Activated naive CD4-positive, alpha-beta T cell treated with anti-CD3 and anti-CD28 coated beads, Interleukin-2, amount 50 U/mL, for 24 hours (primary cell): Measurements from ENCODE around the gene MS4A4E.
"Not testable (repeated sequence)": the region's sequence is repeated elsewhere in the genome, so short reads cannot be mapped to it uniquely, and the experiment has no call there.

Source experiments
- H3K27ac Mint-ChIP-seq: one replicate; pipeline ENCODE4 v1.8.0; 2021; ENCODE audit warnings: mild to moderate bottlenecking, mixed read lengths
- H3K27me3 Mint-ChIP-seq: one replicate; pipeline ENCODE4 v1.8.0; 2021; ENCODE audit warnings: mixed read lengths
- H3K36me3 Mint-ChIP-seq: one replicate; pipeline ENCODE4 v1.8.0; 2021; ENCODE audit warnings: mixed read lengths
- H3K4me1 Mint-ChIP-seq: one replicate; pipeline ENCODE4 v1.8.0; 2021; ENCODE audit warnings: mixed read lengths
- H3K4me3 Mint-ChIP-seq: one replicate; pipeline ENCODE4 v1.8.0; 2021; ENCODE audit warnings: mild to moderate bottlenecking, mixed read lengths
- H3K9me3 Mint-ChIP-seq: one replicate; pipeline ENCODE4 v1.8.0; 2021; ENCODE audit warnings: mixed read lengths

The MS4A4E gene

GRCh38 chr11:60242740-60243239 lies at the start of gene MS4A4E:
MS4A4E (minus strand) TSS chr11:60243137; CDS start chr11:60230055, 13,082 bp downstream.
- H3K4me1 Mint-ChIP-seq: no peaks in the 10 kb centered on the region
- no peak within 1 kb of the TSS for H3K4me3 Mint-ChIP-seq
- H3K27me3 Mint-ChIP-seq: peaks cover 12% of the 10 kb centered on the region
- H3K36me3 Mint-ChIP-seq: no peaks in the 10 kb centered on the region
- H3K9me3 Mint-ChIP-seq: no peaks in the 10 kb centered on the region
- no peak within 1 kb of the TSS for H3K27ac Mint-ChIP-seq

- no peak overlapping the region for H3K4me3 Mint-ChIP-seq
- H3K4me1 Mint-ChIP-seq: no peaks in the 10 kb centered on the region
- peaks cover 8% of the 10 kb centered on the region for H3K27me3 Mint-ChIP-seq
- H3K27ac Mint-ChIP-seq: no peak overlapping the region
- H3K9me3 Mint-ChIP-seq: peaks cover 14% of the 10 kb centered on the region
- no peaks in the 10 kb centered on the region for H3K36me3 Mint-ChIP-seq
Observed at GRCh38 chr11:60292145-60292544, 49.2 kb upstream of the MS4A4E start.

DNA sequence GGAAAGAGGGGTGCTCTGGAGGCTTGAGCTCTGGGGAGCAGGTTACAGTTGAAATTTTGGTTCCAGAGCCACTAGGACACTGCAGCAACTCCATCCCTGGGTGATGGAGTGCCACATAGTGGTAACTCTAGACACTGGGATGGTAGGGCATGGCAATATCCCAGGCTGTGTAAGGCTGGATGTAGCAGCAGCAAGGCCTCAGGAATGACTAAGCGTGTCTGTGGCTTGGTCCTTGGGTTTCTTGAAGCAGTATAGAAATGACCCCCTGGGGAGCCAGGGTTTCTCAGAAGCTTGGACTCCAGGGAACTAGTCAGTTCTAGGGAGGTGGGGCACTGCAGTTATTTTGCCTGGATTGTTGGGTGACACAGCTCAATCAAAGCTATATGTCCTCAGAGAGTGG lies 45.6 kb upstream of the MS4A4E start:
- H3K4me3 Mint-ChIP-seq: no peak overlapping the region
- H3K27ac Mint-ChIP-seq: no peak overlapping the region
- peaks cover 2% of the 10 kb centered on the region for H3K27me3 Mint-ChIP-seq
- H3K9me3 Mint-ChIP-seq: peaks cover 8% of the 10 kb centered on the region
- no peaks in the 10 kb centered on the region for H3K4me1 Mint-ChIP-seq
- H3K36me3 Mint-ChIP-seq: no peaks in the 10 kb centered on the region

- H3K36me3 Mint-ChIP-seq, H3K27me3 Mint-ChIP-seq, H3K27ac Mint-ChIP-seq, H3K9me3 Mint-ChIP-seq, H3K4me1 Mint-ChIP-seq, H3K4me3 Mint-ChIP-seq: not testable (repeated sequence)
Observed at GRCh38 chr11:60285411-60286126, 42.6 kb upstream of the MS4A4E start.

DNA sequence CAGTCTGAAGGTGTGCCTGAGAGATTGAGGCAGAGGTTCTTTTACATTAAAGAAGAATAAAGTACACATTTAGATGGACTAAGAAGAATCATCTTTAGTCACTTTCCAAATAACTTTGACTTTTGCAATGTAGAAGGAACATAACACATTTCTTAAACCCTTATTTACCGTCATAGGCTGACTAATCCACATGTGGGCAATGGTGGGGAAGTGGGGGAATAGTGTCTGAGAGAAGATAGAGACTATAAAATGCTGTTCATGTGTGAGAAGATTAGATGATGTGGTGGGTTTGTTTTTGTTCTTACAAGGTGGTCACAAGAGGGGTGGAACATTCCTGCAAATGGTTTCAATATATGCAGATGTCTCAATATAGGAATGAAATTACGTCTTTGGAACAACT lies 39.3 kb upstream of the MS4A4E start:
- no peak overlapping the region for H3K27ac Mint-ChIP-seq
- H3K36me3 Mint-ChIP-seq: no peaks in the 10 kb centered on the region
- H3K27me3 Mint-ChIP-seq: peaks cover 11% of the 10 kb centered on the region
- H3K4me1 Mint-ChIP-seq: no peaks in the 10 kb centered on the region
- no peak overlapping the region for H3K4me3 Mint-ChIP-seq
- no peaks in the 10 kb centered on the region for H3K9me3 Mint-ChIP-seq

DNA sequence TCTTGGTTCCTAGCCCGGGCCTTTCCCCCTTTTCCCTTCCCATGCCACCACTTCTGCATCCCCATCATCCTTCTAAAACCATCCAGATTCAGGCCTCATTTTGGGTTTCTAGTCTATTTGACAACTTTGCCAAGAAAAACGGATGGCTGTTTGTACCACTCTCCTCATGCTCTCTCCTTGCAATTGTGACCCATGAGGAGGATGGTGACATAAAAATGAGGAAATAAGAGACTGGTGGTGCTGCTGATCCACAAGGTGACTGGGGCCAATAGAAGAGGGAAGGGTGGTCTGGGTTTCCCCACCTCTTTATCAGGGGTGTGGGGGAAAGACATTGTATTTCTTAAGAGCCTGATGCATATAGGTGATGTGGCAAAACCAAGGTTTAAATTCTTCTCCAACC lies 38.5 kb upstream of the MS4A4E start:
- H3K4me3 Mint-ChIP-seq: no peak overlapping the region
- no peaks in the 10 kb centered on the region for H3K4me1 Mint-ChIP-seq
- H3K36me3 Mint-ChIP-seq: no peaks in the 10 kb centered on the region
- H3K27ac Mint-ChIP-seq: no peak overlapping the region
- H3K9me3 Mint-ChIP-seq: no peaks in the 10 kb centered on the region
- peaks cover 12% of the 10 kb centered on the region for H3K27me3 Mint-ChIP-seq

DNA sequence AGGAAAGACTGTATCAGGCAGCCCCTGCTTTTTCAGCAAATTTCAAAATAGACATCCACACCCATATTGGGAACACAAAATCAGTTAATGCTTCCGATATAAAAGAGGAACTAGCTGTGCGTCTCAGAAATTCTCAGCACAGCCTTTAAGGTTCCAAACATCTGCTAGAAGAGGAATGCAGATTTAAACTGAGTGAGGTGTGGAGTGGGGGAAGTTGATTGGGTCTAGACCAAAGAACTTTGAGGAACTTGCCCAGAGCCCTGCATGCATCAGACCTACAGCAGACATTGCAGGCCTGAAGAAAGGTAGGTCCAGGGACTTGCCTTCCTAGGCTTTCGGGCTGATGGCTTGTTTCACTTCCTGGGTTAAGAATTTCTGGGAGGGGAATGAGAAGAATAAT lies 37.5 kb upstream of the MS4A4E start, which contains the start of gene MS4A4A:
MS4A4A (plus strand) TSS at position 255 of the 400 bp plus-strand sequence; CDS start at position 265, 10 bp downstream.
- Mint-ChIP-seq H3K27ac (no peak within 1 kb of the TSS), H3K36me3 (no peaks in the 10 kb centered on the region), H3K4me1 (no peaks in the 10 kb centered on the region), H3K9me3 (no peaks in the 10 kb centered on the region), H3K4me3 (no peak within 1 kb of the TSS), H3K27me3 (peaks cover 12% of the 10 kb centered on the region)

DNA sequence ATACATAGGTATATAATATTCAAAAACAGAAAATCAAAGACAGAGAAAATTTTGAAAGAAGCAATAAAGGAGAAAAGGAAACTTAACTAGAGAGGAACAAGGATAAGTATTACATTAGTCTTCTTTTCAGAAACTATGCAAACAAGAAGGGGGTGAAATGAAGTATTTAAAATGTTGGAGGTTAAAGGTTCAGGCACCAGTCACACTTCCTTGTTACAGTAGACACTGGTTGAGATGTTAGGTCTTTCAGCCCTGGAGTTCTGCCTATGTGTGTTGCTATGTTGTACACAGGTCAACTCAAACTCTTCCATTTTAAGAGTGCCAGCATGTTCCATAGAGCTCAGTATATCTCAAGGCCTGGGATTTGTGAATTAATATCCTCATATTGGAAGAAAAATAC lies 31.5 kb upstream of the MS4A4E start:
- H3K4me3 Mint-ChIP-seq: no peak overlapping the region
- peaks cover 6% of the 10 kb centered on the region for H3K9me3 Mint-ChIP-seq
- no peaks in the 10 kb centered on the region for H3K4me1 Mint-ChIP-seq
- no peaks in the 10 kb centered on the region for H3K36me3 Mint-ChIP-seq
- H3K27me3 Mint-ChIP-seq: peaks cover 18% of the 10 kb centered on the region
- no peak overlapping the region for H3K27ac Mint-ChIP-seq

GRCh38 chr11:60265373-60266214 lies 22.7 kb upstream of the MS4A4E start:
- Mint-ChIP-seq H3K4me1 (no peaks in the 10 kb centered on the region), H3K27me3 (peaks cover 2% of the 10 kb centered on the region), H3K9me3 (peaks cover 5% of the 10 kb centered on the region), H3K4me3 (no peak overlapping the region), H3K36me3 (no peaks in the 10 kb centered on the region), H3K27ac (no peak overlapping the region)

DNA sequence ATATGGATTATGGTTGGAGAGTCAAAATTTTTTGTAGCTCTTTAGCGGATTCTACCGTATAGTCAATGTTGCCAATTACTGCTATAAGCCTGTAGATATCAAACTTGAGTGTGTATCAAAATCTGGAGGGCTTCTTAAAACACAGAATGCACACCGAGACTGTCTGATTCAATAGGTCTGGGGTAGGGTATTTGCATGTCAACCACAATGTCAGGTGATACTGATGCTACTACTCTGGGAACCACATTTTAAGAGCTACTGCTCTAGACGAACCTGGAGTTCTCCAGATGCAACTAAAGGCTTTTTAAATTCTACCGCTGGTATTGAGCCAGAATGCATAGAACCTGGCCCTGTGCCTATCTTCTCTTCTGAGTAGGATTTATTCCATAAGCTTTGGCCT lies 21.7 kb upstream of the MS4A4E start:
- peaks cover 5% of the 10 kb centered on the region for H3K27me3 Mint-ChIP-seq
- H3K9me3 Mint-ChIP-seq: peaks cover 5% of the 10 kb centered on the region
- no peaks in the 10 kb centered on the region for H3K4me1 Mint-ChIP-seq
- H3K4me3 Mint-ChIP-seq: no peak overlapping the region
- no peak overlapping the region for H3K27ac Mint-ChIP-seq
- H3K36me3 Mint-ChIP-seq: no peaks in the 10 kb centered on the region

DNA sequence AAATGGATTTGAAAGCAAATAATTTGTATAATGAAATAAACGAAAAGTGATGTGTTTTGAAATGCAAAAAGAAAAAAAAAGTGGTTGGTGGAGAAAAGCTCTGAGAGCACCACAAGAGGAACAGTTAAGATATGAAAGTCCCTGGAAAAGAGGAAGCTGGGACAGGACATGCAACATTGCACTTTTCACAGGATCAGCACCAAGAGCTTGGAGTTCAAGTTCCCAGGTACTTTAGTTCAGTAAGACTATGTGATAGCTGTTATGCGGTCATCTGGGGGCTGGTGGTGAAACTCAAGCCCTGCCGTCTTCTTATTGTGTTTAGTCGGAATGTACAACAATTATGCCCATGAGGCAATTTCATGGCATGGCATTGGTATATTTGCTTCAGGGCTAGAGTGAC lies 20.5 kb upstream of the MS4A4E start:
- peaks cover 5% of the 10 kb centered on the region for H3K9me3 Mint-ChIP-seq
- no peaks in the 10 kb centered on the region for H3K36me3 Mint-ChIP-seq
- H3K4me1 Mint-ChIP-seq: no peaks in the 10 kb centered on the region
- no peak overlapping the region for H3K27ac Mint-ChIP-seq
- H3K4me3 Mint-ChIP-seq: no peak overlapping the region
- H3K27me3 Mint-ChIP-seq: peaks cover 5% of the 10 kb centered on the region

- Mint-ChIP-seq H3K27ac (no peak overlapping the region), H3K9me3 (peaks cover 5% of the 10 kb centered on the region), H3K4me1 (no peaks in the 10 kb centered on the region), H3K4me3 (no peak overlapping the region), H3K36me3 (no peaks in the 10 kb centered on the region), H3K27me3 (peaks cover 5% of the 10 kb centered on the region)
Observed at GRCh38 chr11:60261014-60261413, 18.1 kb upstream of the MS4A4E start.

DNA sequence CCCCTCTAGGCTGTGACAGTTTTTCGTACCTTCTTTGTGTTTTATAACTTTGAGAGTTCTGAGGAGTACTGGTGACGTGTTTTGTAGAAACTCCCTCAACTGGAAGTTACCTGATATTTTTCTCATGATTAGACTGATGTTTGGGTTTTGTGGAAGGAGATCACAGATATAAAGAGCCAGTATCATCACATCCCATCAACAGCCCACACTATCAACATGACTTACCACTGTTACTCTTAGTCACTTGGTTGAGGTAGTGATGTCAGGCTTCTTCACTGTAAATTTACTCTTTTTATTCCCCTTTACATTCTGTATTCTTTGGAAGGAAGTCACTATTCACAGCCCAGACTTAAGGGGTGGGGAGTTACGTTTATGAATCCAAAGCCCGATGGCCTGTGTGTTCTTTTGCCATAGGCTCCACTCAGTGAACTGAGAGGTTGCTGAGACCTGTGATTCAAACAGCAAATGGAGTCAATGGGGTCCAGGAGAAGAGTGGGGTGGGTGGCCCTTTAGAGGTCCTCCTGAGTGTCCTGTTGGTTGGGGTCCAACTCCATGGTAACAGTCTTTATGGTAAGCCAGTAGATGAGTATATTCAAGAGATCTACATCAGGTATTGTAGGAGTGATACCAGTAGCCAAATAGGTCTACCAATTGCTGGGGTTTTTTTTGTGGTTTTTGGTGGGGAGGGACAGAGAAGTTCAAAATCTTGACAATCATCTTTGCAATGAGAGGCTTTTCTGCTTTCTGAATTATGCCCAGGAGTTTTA lies 15.2 kb upstream of the MS4A4E start:
- Mint-ChIP-seq H3K36me3 (no peaks in the 10 kb centered on the region), H3K27me3 (peaks cover 8% of the 10 kb centered on the region), H3K4me3 (no peak overlapping the region), H3K27ac (no peak overlapping the region), H3K4me1 (no peaks in the 10 kb centered on the region), H3K9me3 (peaks cover 5% of the 10 kb centered on the region)

DNA sequence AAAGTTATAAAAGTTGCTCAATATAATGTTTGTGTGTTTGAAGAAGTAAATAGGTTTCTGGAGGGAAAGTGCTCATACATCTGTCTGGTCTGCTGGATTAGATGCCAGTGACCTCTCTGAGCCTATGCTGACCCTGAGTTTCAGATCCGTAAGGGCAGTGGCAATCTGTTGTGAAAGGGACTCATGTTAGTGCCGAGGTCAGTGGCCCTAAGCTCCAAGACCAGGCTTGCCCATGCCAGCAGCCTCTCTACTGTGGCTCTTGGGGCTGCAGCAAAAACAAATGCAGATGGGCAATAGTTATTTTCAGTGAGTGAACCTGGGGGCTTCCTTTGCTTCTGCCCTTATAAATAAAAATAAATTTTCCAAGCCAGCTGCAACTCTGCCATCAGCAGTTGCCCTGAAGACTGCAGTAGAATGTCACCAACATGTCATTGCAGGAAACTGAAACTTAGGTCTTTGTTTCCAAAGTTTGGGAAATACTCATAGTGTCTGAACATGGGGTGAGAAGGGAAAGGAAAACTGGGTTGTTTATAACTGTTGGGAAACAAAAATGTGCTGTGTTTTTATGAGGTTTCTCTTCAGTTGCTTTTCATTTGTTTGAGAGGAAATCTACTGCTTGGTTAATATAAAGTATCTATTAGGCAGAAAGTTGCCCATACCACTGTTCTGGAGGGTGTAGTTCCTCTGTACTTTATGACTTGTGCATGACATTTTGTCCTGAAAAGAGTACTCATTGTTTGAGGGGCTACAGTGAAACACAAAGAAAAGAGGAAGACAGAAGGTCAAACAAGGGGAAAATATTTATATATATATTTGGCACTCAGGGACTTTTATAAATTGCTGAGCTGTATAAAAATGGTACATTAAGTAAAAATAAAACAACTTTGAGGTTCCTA lies 9.5 kb upstream of the MS4A4E start:
- no peaks in the 10 kb centered on the region for H3K36me3 Mint-ChIP-seq
- H3K27me3 Mint-ChIP-seq: peaks cover 22% of the 10 kb centered on the region
- no peak overlapping the region for H3K27ac Mint-ChIP-seq
- H3K4me1 Mint-ChIP-seq: no peaks in the 10 kb centered on the region
- H3K4me3 Mint-ChIP-seq: no peak overlapping the region
- H3K9me3 Mint-ChIP-seq: no peaks in the 10 kb centered on the region
